GM12872 (cell line): Measurements from ENCODE around the gene TXNRD1.

Experiments used
- TF ChIP-seq, protein P1 (sequence below): IDR thresholded peaks from 3 replicates; pipeline ENCODE4 v1.5.1; 2011; ENCODE audit warnings: low read depth, mild to moderate bottlenecking, low read length, moderate library complexity; ENCODE audit not compliant: insufficient read depth

The TXNRD1 gene

DNA sequence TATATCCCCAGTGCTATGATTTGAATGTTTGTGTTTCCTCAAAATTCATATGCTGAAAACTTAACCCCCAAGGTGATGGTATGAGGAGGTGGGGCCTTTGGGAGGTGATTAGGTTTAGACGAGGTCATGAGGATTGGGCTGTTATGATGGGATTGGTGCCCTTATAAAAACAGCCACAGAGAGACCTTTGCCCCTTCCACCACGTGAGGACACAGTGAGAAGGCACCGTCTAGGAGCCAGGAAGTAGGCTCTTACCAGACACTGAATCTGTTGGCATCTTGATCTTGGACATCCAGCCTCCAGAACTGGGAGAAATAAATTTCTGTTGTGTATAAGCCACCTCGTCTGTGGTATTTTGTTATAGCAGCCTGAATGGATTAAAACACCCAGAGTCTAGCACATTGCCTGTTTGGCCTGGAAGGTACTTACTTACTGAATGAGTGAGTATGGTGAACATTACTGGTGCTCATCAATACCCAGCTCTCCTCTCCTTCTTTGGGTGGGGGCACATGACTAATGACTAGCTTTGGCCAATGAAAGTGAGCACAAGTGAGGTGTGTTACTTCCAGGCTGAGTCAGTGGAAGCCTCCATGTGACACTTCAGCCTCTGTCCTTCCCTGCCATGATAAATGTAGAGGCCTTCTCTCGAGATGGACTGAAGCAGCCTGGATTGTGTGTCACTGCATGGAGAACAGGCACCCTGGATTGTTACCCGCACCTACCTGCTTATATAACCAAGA, 168.7 kb downstream of the TXNRD1 start:
- TF ChIP-seq, protein P1, sequence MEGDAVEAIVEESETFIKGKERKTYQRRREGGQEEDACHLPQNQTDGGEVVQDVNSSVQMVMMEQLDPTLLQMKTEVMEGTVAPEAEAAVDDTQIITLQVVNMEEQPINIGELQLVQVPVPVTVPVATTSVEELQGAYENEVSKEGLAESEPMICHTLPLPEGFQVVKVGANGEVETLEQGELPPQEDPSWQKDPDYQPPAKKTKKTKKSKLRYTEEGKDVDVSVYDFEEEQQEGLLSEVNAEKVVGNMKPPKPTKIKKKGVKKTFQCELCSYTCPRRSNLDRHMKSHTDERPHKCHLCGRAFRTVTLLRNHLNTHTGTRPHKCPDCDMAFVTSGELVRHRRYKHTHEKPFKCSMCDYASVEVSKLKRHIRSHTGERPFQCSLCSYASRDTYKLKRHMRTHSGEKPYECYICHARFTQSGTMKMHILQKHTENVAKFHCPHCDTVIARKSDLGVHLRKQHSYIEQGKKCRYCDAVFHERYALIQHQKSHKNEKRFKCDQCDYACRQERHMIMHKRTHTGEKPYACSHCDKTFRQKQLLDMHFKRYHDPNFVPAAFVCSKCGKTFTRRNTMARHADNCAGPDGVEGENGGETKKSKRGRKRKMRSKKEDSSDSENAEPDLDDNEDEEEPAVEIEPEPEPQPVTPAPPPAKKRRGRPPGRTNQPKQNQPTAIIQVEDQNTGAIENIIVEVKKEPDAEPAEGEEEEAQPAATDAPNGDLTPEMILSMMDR: no peak

DNA sequence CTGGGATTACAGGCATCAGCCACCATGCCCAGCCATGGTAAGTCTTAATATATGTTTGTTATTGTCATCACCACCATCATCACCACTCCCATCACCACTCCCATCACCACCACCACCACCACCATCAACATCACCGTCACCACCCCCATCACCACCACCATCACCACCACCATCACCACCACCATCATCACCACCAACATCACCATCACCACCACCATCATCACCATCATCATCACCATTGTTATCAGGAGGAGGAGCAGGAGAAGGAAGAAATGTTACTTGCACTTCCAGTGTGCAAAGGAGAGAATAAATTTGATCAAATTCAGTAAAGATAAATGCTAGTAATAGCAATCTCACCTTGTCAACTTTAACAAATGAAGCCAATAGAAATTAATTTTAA, 169.9 kb downstream of the TXNRD1 start:
- TF ChIP-seq, protein P1: no peak

- TF ChIP-seq, protein P1: no peak
Measured at GRCh38 chr12:104386461-104386860, 170.9 kb downstream of the TXNRD1 start.

DNA sequence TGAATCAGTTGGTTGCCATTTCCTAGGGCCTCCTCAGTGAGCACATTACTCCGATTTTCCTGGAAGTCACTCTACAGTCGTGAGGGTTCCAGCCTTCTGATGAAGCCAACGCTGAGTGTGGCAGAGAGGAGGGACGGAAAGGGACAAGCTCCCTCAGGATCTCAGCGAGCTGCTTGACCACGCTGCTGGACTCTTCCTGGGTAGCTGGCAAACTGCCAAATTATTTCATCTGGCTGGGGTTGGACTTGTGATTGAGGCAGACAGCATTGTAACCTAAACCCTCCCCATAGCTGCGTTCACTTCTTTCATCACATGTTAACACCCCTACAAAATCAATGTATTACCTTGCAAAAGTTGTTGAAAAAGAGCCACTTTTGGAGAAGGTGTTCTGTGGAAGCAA, 171.6 kb downstream of the TXNRD1 start:
- TF ChIP-seq, protein P1: no peak
